Right hindlimb (tissue), 1 donor: ENCODE data around the gene PDE1C.
"Not testable (repeated sequence)": the region's sequence is repeated elsewhere in the genome, so short reads cannot be mapped to it uniquely, and the experiment has no call there.

ENCODE experiments used
- DNase-seq: peaks from one replicate; pipeline ENCODE4 v3.0.0-alpha.2; 2018

The PDE1C gene

DNA sequence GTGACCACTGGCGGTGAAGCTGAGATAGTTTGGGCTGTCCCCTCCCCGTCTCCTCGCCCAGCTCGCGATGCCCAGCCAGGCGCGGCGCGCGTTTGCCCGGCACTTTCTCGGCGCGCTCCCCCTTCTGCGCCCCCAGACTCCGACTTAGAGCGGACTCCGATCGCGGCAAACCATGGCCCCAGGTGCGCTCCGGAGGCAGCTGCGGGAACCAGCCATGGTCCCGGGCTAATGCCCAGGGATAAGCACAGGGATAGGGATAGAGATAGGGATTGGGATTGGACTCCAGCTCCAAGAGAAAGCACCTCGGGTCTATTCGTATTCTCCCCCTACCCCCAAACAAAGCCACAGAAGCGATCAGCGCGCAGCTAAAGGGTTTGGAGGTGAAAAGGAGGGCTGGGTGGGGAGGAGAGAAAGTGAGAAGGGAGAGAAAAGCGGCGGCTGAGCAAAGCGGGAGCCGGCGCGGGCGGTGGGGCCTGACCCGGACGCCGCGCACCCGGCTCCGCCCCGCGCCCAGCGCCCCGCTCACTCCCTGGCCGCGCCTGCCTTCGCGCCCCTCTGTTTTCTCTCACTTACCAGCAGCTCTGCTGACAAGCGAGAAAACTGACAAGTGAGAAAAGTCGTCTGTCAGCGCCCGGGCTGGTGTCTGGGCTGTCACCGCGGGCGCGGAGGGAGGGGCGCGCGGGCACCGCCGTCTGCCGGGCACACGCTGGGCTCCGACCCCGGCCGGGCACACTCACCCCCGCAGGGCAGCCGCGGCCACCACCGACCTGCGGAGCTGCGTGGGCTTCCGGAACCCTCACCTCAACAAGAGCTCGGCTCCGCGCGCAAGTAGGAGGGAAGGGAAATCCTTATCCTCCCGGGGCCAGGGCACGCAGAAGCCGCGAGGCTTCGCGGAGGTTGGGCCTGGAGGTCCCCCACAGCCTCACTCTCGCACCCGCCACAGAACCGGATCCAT lies at the start of gene PDE1C:
Gene PDE1C (minus strand): TSS at position 2 of the 955 bp plus-strand sequence.
- peak; percentile 29 for DNase-seq

DNA sequence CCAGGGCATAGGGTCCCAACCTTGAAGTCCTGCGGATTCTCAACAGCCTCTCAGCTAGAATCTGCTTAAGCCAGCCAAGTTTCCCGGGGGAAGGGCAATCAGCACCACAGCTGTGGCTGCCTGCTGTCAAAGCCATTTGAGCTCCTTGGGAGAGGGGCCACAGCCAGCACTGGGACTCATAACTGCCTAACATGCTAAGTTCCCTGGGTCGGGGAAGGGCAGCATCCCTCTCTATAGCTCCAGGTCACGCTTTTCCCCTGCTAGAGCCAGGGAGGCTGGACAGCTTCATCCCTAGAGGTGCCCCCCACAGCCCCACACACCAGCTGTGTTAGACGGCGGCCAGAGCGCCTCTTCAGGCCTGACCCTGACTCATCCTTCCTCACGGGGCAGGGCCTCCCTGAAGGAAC lies 49.6 kb upstream of the PDE1C start:
- peak; percentile 25 for DNase-seq

- DNase-seq, result no peak
Measured at GRCh38 chr7:32117837-32118236, 47.6 kb upstream of the PDE1C start.

GRCh38 chr7:32116436-32116835 lies 46.2 kb upstream of the PDE1C start:
- no peak for DNase-seq

DNA sequence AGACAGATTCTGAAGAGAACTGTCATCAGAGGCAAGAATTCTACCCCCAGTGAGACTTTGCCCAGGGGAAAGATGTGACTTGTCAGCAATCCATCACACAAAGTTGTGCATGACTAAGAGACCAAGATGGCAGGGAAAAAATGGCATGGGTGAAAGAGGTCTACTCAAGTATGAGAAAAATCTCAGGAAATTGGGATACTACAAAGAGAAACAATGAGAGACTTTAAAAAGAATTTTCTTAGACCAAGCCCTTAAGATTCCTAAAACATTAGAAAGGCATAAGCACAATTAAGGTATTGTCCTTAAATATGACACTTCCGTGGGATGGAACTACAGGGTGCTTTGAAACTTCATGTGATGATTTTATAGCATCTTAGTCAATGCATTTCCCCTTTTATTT lies 45.6 kb upstream of the PDE1C start:
- DNase-seq, result no peak

DNA sequence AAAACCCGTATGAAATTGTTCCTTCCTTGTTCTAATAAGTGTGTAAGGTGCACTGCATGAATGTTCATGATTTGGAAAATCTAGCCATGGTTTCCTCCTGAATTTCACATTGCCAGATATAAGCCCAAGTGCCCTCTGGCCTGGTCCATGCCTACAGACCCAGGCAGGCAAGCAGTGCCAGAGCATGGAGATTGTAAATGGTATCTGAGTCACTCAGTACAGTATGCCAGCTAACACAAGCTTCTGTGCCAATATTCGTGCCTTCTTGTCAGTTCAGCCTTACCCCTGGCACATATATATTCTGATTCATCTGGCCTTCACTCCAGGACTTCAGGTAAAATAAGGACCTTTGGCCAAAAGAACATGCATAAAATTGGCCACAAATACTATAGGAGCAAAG lies 38.4 kb upstream of the PDE1C start:
- DNase-seq, result no peak

DNA sequence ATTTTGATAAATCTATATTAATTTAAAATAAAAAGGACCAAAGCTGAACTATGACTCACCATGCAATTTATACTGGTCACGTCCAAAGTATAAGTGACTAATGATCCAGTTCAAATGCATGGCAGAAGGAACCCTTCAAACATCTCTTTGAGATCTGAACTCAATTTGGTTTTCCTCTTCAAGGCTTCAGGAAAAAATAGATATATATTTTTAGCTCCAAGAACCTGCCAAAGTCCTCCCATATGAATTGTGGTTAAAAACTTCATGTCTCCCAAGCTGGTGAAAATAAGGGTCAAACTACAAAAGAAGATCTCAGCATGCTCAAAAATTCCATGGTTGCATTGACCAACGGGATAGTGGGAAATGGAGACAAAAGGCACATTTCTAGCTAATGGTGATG lies 34.6 kb upstream of the PDE1C start:
- DNase-seq, result no peak

DNA sequence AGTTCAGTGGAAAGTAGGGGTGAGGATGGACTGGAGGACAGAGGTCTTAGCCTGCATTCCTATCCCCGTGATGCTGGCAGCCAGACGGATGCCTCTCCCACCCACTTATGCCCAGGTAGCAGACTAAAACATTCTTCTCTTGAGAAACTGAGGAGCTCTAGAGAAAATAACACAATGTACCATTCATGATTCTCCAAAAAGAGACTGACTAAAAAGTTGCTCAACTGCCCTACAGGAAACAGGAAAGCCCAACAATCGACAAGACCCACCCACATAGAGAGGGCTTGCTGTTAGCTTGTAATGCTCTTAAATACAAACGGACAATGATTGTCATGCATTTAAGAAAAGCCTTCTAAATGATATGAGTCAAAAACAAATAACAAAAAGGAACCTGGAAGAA lies 33.2 kb upstream of the PDE1C start:
- DNase-seq, result no peak

GRCh38 chr7:32102432-32102873 lies 32.2 kb upstream of the PDE1C start:
- no peak for DNase-seq

- DNase-seq, result no peak
Measured at GRCh38 chr7:32100407-32100907, 30.2 kb upstream of the PDE1C start.

DNA sequence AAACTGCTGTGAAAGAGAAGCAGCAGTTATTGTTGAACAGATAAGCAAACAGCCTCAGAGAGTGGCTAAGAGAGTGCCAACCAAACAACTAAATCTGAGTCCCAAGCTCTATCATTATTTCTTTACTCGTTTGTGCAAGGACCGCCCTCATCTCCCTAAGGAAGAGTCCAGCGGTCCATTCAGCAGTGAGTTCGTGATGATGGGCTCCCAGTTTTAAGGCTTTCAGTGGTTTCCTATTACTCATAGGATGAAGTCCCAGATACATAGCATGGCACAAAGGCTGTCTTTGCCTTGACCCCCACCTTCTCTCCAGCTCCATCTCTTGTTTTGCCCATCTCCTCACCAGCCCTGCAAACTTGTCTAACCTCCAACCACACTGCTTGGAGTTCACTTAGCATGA lies 24.3 kb upstream of the PDE1C start:
- no peak for DNase-seq

DNA sequence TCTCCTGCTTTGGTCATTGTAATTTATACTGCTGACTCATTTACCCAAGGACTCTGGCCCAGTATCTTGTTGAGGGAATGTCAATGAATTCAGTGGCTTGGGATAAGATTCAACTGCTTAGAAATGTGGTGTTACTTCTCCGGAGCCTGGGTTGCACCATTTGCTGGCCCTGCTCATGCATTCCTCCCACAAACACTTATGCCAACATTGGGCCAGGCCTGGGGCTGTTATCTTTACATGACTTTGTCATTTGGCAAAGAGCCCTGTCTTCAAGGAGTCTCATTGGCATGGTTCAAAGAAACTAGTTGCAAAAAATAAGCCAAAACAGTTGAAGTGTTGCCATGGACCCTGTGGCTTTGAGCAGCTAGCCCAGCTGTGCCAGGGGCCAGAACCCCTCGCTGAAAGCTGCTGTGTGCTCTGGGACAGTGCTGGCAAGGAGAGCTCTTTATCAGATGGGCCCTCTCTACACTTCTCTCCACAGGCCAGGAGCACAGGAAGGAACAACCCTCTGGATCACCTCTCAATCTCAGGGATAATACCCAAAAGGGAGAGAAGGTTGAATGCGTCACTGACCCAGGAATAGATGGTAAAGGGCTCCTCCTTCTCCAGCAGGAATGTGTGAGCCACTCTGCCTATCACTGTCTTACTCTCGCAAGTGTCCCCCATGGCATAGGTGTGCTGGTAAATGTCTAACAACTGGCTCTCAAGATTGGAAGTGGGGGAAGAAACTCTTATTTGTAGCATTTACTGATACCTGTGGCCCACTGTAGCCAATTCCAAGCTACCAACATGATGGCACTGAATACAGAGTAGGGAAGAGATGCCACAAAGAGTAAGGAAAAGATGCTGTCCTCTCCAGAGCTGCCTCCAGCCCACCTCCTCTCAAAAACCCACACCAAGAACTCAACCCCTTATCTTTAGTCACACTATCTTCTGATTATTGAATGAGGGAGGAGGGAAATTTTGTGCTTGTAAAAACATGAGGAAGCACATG lies 23.5 kb upstream of the PDE1C start:
- DNase-seq, result no peak

GRCh38 chr7:32092346-32092745 lies 22.1 kb upstream of the PDE1C start:
- DNase-seq, result no peak

DNA sequence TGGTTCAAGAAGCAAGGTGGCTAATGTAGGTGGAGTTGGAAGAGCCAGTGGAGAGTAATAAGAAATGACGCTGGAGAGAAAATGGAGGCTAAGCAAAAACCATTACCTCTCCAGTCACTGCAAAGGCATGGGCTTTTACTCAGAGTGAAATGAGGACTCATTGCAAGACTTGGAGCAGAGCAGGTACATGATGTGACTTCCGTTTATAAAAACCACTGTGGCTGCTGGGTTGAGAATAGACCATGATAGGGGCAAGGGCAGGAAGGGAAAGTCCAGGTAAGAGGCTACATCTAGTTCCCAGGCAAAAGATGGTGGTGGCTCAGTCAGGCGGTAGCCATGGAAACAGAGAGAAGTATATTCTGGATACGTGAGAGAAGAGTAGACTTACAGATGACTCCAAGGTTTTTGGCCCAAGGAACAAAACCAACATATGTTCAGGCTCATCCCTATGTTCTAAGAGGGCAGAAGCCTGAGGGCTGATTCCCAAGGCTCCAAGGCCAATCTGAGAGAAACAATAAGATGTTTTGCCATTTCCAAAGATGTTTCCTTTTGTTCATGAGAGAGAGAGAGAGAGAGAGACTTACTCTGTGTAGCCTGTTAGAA lies 21.5 kb upstream of the PDE1C start:
- DNase-seq, result no peak

- DNase-seq, result no peak
Measured at GRCh38 chr7:32089678-32090077, 19.5 kb upstream of the PDE1C start.

- no peak for DNase-seq
Measured at GRCh38 chr7:32089256-32089655, 19.0 kb upstream of the PDE1C start.

GRCh38 chr7:32088451-32088881 lies 18.3 kb upstream of the PDE1C start:
- DNase-seq, result peak; percentile 15

DNA sequence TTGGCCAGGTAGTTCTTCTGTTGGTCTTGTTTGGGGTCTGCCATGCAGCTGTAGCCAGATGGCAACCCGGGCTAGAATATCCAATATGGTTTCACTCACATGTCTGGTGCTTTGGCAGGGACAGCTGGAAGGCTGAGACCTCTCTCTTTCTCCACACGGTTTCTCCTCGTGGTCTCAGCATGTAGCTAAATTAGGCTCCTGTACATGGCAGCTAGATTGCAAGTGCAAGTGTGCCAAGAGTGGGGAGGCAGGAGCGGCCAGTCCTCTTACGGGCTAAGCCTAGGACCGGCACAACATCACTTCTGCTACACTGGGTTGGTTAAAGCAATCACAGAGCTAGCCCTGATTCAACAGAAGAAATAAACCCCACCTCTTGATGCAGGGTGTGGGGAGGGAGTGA lies 9.3 kb upstream of the PDE1C start:
- no peak for DNase-seq

DNA sequence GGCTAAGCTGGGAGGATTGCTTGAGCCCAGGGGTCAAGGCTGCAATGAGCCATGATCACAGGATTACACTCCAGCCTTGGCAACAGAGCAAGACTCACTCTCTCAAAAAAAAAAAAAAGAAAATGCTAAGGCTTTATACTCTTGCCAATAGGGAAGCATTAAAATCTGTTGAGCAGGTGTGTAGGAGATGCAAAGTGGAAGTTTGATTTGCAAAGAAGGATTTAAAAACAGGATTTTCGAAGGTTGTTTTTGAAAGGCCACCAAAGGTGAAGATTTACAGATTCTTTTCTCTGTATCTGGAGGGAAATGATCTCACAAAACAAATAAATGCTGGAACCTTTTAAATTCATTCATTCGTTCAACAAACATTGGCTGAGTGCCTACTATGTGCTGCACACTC lies 8.6 kb upstream of the PDE1C start:
- DNase-seq, result no peak

DNA sequence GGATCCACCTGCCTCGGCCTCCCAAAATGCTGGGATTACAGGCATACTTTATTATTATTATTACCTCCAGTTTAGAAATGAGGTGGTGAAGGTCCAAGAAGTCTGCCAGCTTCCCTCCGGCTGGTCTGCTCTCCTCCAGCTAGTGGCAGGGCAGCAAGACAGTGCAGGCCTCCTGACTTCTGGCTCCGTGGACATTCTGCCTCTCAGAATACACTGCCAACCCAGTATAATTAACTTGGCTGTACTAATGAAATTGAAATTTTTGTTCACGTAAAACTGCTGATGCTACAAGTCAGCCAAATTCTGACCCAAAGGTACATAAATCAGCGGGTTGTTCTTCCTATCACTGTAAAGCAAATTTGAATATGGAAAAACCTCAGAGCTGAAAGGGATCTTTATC lies 7.6 kb upstream of the PDE1C start:
- DNase-seq, result no peak

DNA sequence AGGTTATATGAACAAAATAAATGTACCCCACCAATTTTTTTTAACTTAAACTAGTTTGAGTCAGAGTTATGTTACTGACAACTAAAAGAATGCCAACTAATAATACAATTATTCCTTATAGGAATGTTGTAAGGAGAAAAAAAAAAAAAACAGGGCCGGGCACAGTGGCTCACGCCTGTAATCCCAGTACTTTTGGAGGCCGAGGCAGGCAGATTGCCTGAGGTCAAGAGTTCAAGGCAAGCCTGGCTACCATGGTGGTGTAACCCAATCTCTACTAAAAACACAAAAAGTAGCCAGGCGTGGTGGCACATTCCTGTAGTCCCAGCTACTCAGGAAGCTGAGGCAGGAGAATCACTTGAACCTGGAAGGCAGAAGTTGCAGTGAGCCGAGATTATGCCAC lies 6.6 kb upstream of the PDE1C start:
- not testable (repeated sequence) for DNase-seq

DNA sequence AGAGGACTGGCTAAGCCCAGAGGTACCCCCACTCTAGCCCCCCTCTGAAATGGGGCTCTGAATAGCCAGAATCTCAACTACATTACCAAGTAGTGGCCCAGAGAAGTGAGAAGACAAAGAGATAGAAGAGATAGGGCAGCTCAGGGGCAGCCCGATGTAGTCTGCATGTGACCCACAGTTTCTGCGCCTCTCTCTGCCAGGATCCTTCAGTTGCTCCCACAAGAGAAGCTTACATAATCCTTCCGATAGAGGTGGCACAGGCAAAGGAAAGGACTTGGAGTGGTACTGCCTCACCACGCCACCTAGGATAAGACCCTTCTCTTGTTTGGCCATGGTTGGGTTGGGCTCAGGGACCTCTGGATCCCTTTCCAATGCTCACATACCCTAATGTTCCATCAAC lies 5.4 kb upstream of the PDE1C start:
- DNase-seq, result no peak
